GM23248 (cell line): ENCODE measurements around the gene PLPP2.

Experiments
- EZH2 ChIP-seq: fragments of 200-600 bp; sonication (generic); IDR thresholded peaks from 2 replicates; pipeline ENCODE4 v1.6.1; 2018; ENCODE audit warnings: antibody characterized with exemption, mild to moderate bottlenecking; ENCODE audit not compliant: insufficient read depth, poor library complexity, severe bottlenecking
- EZH2phosphoT487 ChIP-seq: fragments of 200-600 bp; sonication (generic); IDR thresholded peaks from 2 replicates; pipeline ENCODE4 v1.6.1; 2018; ENCODE audit warnings: antibody characterized with exemption, moderate library complexity, mild to moderate bottlenecking, low read depth; ENCODE audit not compliant: insufficient read depth

GRCh38 chr19:291561-292280 lies 518 bp upstream of the PLPP2 start:
- TF ChIP-seq EZH2 (no peak), EZH2phosphoT487 (no peak)
